Hepatocyte (in vitro differentiated cells): ENCODE measurements around the gene ADGB. TPM values are rescaled to one million over a fixed set of nuclear protein-coding genes. Genes with fewer than 3 reads are reported as not detected.
"Not testable (repeated sequence)": the region's sequence is repeated elsewhere in the genome, so short reads cannot be mapped to it uniquely, and the experiment has no call there.

Source experiments
- DNase-seq: peaks from one replicate; pipeline ENCODE4 v3.0.0-alpha.2; 2016; ENCODE audit warnings: low spot score
- H2AFZ ChIP-seq: fragments of 200-600 bp; sonication (generic); 2 replicates; pipeline ENCODE4 v1.6.0; 2016; ENCODE audit warnings: antibody characterized with exemption, mild to moderate bottlenecking
- H3K27ac ChIP-seq: fragments of 200-600 bp; sonication (generic); 2 replicates; pipeline ENCODE4 v1.5.1; 2016; ENCODE audit warnings: mild to moderate bottlenecking
- H3K27me3 ChIP-seq: fragments of 200-600 bp; sonication (generic); 2 replicates; pipeline ENCODE4 v1.6.1; 2016
- H3K36me3 ChIP-seq: fragments of 200-600 bp; sonication (generic); replicated peaks from 2 replicates; pipeline ENCODE4 v1.5.1; 2016; ENCODE audit warnings: low read depth; ENCODE audit not compliant: insufficient read depth
- H3K4me1 ChIP-seq: fragments of 200-600 bp; sonication (generic); 2 replicates; pipeline ENCODE4 v1.5.1; 2016; ENCODE audit warnings: mild to moderate bottlenecking, moderate library complexity; ENCODE audit not compliant: insufficient read depth
- H3K4me2 ChIP-seq: fragments of 200-600 bp; sonication (generic); 2 replicates; pipeline ENCODE4 v1.6.0; 2016
- H3K4me3 ChIP-seq: fragments of 200-600 bp; sonication (generic); 2 replicates; pipeline ENCODE4 v1.5.1; 2016; ENCODE audit warnings: mild to moderate bottlenecking
- H3K79me2 ChIP-seq: fragments of 200-600 bp; sonication (generic); 2 replicates; pipeline ENCODE4 v1.6.0; 2017; ENCODE audit warnings: mild to moderate bottlenecking
- H3K9me2 ChIP-seq: fragments of 200-600 bp; sonication (generic); replicated peaks from 2 replicates; pipeline ENCODE4 v1.6.0; 2017; ENCODE audit warnings: mild to moderate bottlenecking; ENCODE audit not compliant: insufficient read depth
- H3K9me3 ChIP-seq: fragments of 200-600 bp; sonication (generic); 2 replicates; pipeline ENCODE4 v1.5.1; 2016; ENCODE audit warnings: low read depth, mild to moderate bottlenecking
- H4K20me1 ChIP-seq: fragments of 200-600 bp; sonication (generic); 2 replicates; pipeline ENCODE4 v1.6.0; 2016; ENCODE audit warnings: mild to moderate bottlenecking; ENCODE audit not compliant: insufficient read depth, poor library complexity, severe bottlenecking
- EZH2 ChIP-seq: fragments of 200-600 bp; sonication (generic); IDR thresholded peaks from 2 replicates; pipeline ENCODE4 v1.6.1; 2016; ENCODE audit warnings: antibody characterized with exemption, mild to moderate bottlenecking, borderline replicate concordance
- EZH2phosphoT487 ChIP-seq: fragments of 200-600 bp; sonication (generic); IDR thresholded peaks from one replicate; pipeline ENCODE4 v1.6.1; 2018; ENCODE audit warnings: antibody characterized with exemption, mild to moderate bottlenecking, low read depth, moderate library complexity; ENCODE audit not compliant: unreplicated experiment, severe bottlenecking
- WGBS: methylation state at CpG from one replicate; pipeline ENCODE4 v1.1.6; 2016; ENCODE audit warnings: low lambda C conversion rate; ENCODE audit errors: missing lambda C conversion rate; 5-methylcytosine and 5-hydroxymethylcytosine counted together
- polyA plus RNA-seq: library from polyadenylated mRNA; unstranded; fragments of >200 nt; fragmentation: Nextera tagmentation; extraction: Ambion mirVana; gene quantifications from 2 replicates; pipeline ENCODE4 v1.2.1, GENCODE V29; 2016
- total RNA-seq: library from RNA; depleted of rRNA; stranded (reverse); fragments of >200 nt; gene quantifications from 2 replicates; pipeline ENCODE4 v1.2.3, GENCODE V29; 2014
- TF ChIP-seq, protein P1 (sequence below): fragments of 200-600 bp; sonication (generic); IDR thresholded peaks from 2 replicates; pipeline ENCODE4 v1.5.1; 2016; ENCODE audit warnings: antibody characterized with exemption, mild to moderate bottlenecking; ENCODE audit not compliant: poor library complexity

The ADGB gene
- total and polyA plus RNA-seq, 2 experiments from 2014 or later, result 0.33 TPM; not detected in 1

DNA sequence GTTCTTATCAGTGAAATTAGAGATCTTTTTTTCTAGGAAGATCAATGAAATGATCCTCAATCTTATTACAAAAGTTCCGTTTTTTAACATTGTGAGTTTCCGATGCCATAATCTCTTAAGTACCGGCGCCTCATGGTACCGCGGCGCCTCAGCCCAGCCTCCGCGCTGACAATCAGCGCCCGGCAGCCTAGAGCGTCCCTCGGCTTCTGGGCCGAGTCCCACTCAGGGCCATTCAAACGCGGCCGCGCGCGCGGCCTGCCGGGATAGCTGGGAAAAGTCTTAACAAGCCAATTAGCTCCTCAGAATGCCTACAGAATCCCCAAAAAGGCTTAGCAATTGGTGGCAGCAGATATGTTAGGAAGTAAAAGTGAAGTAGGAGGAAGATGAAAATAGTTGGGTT, 204.8 kb downstream of the ADGB start:
- H3K36me3 ChIP-seq, result no peaks in the 10 kb centered on the region
- H3K27ac ChIP-seq, result no peak overlapping the region
- no peak overlapping the region for H3K4me3 ChIP-seq
- H3K27me3 ChIP-seq, result no peaks in the 10 kb centered on the region
- TF ChIP-seq, protein P1, sequence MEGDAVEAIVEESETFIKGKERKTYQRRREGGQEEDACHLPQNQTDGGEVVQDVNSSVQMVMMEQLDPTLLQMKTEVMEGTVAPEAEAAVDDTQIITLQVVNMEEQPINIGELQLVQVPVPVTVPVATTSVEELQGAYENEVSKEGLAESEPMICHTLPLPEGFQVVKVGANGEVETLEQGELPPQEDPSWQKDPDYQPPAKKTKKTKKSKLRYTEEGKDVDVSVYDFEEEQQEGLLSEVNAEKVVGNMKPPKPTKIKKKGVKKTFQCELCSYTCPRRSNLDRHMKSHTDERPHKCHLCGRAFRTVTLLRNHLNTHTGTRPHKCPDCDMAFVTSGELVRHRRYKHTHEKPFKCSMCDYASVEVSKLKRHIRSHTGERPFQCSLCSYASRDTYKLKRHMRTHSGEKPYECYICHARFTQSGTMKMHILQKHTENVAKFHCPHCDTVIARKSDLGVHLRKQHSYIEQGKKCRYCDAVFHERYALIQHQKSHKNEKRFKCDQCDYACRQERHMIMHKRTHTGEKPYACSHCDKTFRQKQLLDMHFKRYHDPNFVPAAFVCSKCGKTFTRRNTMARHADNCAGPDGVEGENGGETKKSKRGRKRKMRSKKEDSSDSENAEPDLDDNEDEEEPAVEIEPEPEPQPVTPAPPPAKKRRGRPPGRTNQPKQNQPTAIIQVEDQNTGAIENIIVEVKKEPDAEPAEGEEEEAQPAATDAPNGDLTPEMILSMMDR, result no peak
- no peak for DNase-seq
- no peak overlapping the region for H3K4me2 ChIP-seq
- H3K9me3 ChIP-seq, result no peaks in the 10 kb centered on the region
- no peaks in the 10 kb centered on the region for H3K79me2 ChIP-seq
- H3K4me1 ChIP-seq, result no peaks in the 10 kb centered on the region
- H2AFZ ChIP-seq, result no peak overlapping the region
- H4K20me1 ChIP-seq, result no peaks in the 10 kb centered on the region
- WGBS, result 98% methylated on average over 22 of the region's 22 CpGs
- no peaks in the 10 kb centered on the region for H3K9me2 ChIP-seq

DNA sequence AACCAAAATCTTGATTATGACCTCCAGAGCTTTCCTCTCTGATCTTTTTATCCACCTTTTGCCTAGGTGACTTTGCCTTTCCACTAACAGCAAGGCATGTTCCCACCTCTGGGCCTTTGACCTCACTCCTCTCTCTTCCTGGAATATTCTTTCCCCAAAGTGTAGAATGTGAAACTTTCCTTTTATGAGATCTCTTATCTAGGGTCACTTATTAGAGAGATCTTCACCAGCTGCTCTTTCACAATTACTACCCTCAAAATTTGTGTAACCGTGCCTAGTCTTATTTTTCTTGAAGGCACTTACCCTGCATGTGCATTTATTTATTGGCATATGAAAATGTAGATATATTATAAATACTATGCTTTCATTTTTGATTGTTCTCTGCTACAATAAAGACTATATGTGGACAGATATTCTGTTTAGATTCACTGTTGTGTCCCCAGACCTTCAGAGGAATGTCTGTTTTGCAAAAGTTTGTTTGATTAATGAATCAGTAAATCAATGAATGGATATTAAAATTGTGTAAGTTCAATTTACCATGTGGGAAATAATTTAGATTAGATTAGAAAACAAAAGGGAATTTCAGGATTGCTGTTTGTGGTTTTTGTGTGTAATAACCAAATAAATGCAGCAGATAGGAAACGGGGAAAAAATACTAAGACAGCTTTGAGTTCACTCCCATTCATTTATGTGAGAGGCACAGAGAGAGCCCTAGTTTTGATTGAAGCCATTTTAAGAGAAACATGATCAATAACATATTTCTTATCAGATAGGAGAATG, 207.0 kb downstream of the ADGB start:
- H3K9me3 ChIP-seq, result no peaks in the 10 kb centered on the region
- no peak overlapping the region for H3K4me2 ChIP-seq
- no peaks in the 10 kb centered on the region for H3K9me2 ChIP-seq
- H3K4me3 ChIP-seq, result no peak overlapping the region
- no peaks in the 10 kb centered on the region for H3K27me3 ChIP-seq
- H3K79me2 ChIP-seq, result no peaks in the 10 kb centered on the region
- 43% methylated on average over 2 of the region's 2 CpGs for WGBS
- DNase-seq, result no peak
- TF ChIP-seq EZH2phosphoT487 (no peak), EZH2 (no peak)
- TF ChIP-seq, protein P1, result no peak
- H3K4me1 ChIP-seq, result no peaks in the 10 kb centered on the region
- H4K20me1 ChIP-seq, result no peaks in the 10 kb centered on the region
- H2AFZ ChIP-seq, result no peak overlapping the region
- H3K27ac ChIP-seq, result no peak overlapping the region
- H3K36me3 ChIP-seq, result no peaks in the 10 kb centered on the region

DNA sequence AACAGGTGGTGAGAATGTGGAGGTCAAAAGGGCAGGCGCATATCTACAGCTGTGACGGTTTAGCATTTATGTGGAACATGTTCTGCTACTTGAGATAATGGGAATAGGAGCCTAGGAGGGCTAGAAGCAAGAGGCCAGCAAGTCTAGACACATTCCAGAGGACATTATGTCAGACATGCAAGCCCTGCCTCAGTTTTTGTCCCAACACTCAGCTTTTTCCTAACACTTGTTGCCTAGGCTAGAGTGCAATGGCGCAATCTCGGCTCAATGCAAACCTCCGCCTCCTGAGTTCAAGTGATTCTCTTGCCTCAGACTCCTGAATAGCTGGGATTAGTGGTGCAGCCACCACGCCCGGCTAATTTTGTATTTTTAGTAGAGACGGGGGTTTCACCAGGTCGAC, 210.2 kb downstream of the ADGB start:
- H3K79me2 ChIP-seq, DNase-seq, H3K4me2 ChIP-seq, H3K9me2 ChIP-seq, H3K27ac ChIP-seq, H4K20me1 ChIP-seq, H3K27me3 ChIP-seq, H3K4me3 ChIP-seq, H2AFZ ChIP-seq, H3K9me3 ChIP-seq, H3K36me3 ChIP-seq, H3K4me1 ChIP-seq: not testable (repeated sequence)
- WGBS, result 90% methylated on average over 9 of the region's 9 CpGs

DNA sequence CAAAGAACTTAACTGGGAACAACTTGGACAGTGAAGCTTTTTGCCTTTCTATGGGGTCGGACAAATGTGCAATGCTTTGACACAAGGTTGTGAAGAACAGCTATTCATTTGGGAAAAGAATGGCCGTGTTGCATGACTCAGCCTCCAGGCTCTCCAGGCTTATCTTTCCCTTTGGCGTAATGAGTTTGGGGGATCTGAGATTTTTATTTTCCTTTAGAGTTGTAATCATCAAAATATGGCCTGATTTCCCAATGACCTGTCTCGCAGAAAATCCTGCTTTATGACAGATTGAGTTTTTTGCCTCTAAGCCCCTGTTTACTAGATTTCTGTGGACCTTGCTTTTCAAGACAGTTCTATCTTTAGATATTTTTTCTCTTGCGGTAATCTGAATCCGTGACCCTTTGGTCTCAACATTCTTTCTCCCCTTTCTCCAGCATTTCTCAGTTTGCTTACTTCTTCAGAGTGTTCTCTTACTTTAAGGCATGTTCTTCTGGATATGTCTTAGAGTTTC, 214.1 kb downstream of the ADGB start:
- H4K20me1 ChIP-seq, H3K27me3 ChIP-seq, H3K27ac ChIP-seq, H3K36me3 ChIP-seq, H3K79me2 ChIP-seq, H2AFZ ChIP-seq, H3K9me3 ChIP-seq, H3K9me2 ChIP-seq, H3K4me1 ChIP-seq, H3K4me3 ChIP-seq: not testable (repeated sequence)
- DNase-seq, result peak; percentile 4
- H3K4me2 ChIP-seq, result peak overlapping the region; percentile 39
- WGBS, result 60% methylated on average over 6 of the region's 6 CpGs
